A673 (cell line): ENCODE measurements around the gene ONECUT1. TPM values are rescaled to one million over a fixed set of nuclear protein-coding genes. Genes with fewer than 3 reads are reported as not detected.

ENCODE experiments used
- BruUV-seq: library from RNA; stranded (reverse); fragments of 400-500 nt; replicated peaks from 2 replicates; lab custom pipeline; 2021; lab: Mats Ljungman, UMichigan
- CTCF ChIA-PET: fragments of 300-600 bp; sonication (Branson Sonifier 250); formaldehyde crosslinking; loops from one replicate; lab custom pipeline; 2022; ENCODE audit warnings: antibody characterized with exemption; lab: Charles Lee
- POLR2A ChIA-PET: fragments of 300-600 bp; sonication (Branson Sonifier 250); formaldehyde crosslinking; loops from one replicate; lab custom pipeline; 2022; ENCODE audit warnings: antibody characterized with exemption; ENCODE audit not compliant: low non-redundant PET; lab: Charles Lee
- DNase-seq: peaks from one replicate; pipeline ENCODE4 v3.0.0-alpha.2; 2015; ENCODE audit warnings: low spot score
- H3K27ac ChIP-seq: fragments of 200-600 bp; sonication (generic); 2 replicates; pipeline ENCODE4 v1.5.1; 2016; ENCODE audit warnings: mixed run types, low read depth, mild to moderate bottlenecking, mixed read lengths, antibody characterized with exemption, low read length; ENCODE audit not compliant: poor library complexity, severe bottlenecking
- H3K27me3 ChIP-seq: fragments of 200-600 bp; sonication (generic); replicated peaks from 2 replicates; pipeline ENCODE4 v1.6.1; 2017; ENCODE audit warnings: mixed run types, low read depth, mild to moderate bottlenecking, mixed read lengths, antibody characterized with exemption, low read length; ENCODE audit not compliant: insufficient read depth, poor library complexity
- H3K36me3 ChIP-seq: fragments of 200-600 bp; sonication (generic); 2 replicates; pipeline ENCODE4 v1.6.1; 2016; ENCODE audit warnings: mixed run types, mild to moderate bottlenecking, mixed read lengths, antibody characterized with exemption, low read length; ENCODE audit not compliant: insufficient read depth, poor library complexity, severe bottlenecking
- H3K4me1 ChIP-seq: fragments of 200-600 bp; sonication (generic); 2 replicates; pipeline ENCODE4 v1.6.1; 2017; ENCODE audit warnings: mixed run types, mild to moderate bottlenecking, mixed read lengths, antibody characterized with exemption, low read length; ENCODE audit not compliant: insufficient read depth, poor library complexity, severe bottlenecking
- H3K4me3 ChIP-seq: fragments of 200-600 bp; sonication (generic); 2 replicates; pipeline ENCODE4 v1.5.1; 2016; ENCODE audit warnings: low read depth, mixed run types, mild to moderate bottlenecking, mixed read lengths, low read length; ENCODE audit not compliant: poor library complexity, severe bottlenecking
- H3K9me3 ChIP-seq: fragments of 200-600 bp; sonication (generic); 2 replicates; pipeline ENCODE4 v1.6.1; 2016; ENCODE audit warnings: mixed run types, low read depth, mild to moderate bottlenecking, mixed read lengths, antibody characterized with exemption, low read length; ENCODE audit not compliant: poor library complexity, severe bottlenecking
- CTCF ChIP-seq: fragments of 300-800, 200-600 bp; sonication (generic); conservative IDR thresholded peaks from 2 replicates; pipeline ENCODE4 v1.5.1; 2017; ENCODE audit warnings: low read depth, mild to moderate bottlenecking, antibody characterized with exemption, low read length, moderate library complexity, mixed read lengths
- EZH2 ChIP-seq: fragments of 200-600 bp; sonication (generic); IDR thresholded peaks from 2 replicates; pipeline ENCODE4 v1.6.1; 2017; ENCODE audit warnings: borderline replicate concordance, low read depth, mild to moderate bottlenecking, mixed read lengths, antibody characterized with exemption, low read length; ENCODE audit not compliant: poor library complexity, severe bottlenecking
- intact Hi-C: fragments of 100-400 bp; cut with micrococcal nuclease; formaldehyde crosslinking; loops from one replicate; pipeline ENCODE4 v1.10.0; 2022; ENCODE audit not compliant: unreplicated experiment
- total RNA-seq: library from RNA; stranded (reverse); gene quantifications from 2 replicates; pipeline ENCODE4 v1.2.3, GENCODE V29; 2021

Gene ONECUT1
- total RNA-seq, 1 experiment from 2014 or later: not detected

- no peak overlapping the region for H3K4me3 ChIP-seq
- no peaks in the 10 kb centered on the region for H3K9me3 ChIP-seq
- no peak overlapping the region for H3K27ac ChIP-seq
- no peak for TF ChIP-seq CTCF
- DNase-seq: no peak
- H3K27me3 ChIP-seq: no peaks in the 10 kb centered on the region
- H3K4me1 ChIP-seq: no peaks in the 10 kb centered on the region
- intact Hi-C loops: no loop called here
- ChIA-PET CTCF (no interaction called here), POLR2A (no interaction called here)
- no TSS peak for BruUV-seq
- no peaks in the 10 kb centered on the region for H3K36me3 ChIP-seq
Measured at GRCh38 chr15:52714968-52715367, 75.2 kb downstream of the ONECUT1 start.

- no peak overlapping the region for H3K27ac ChIP-seq
- H3K27me3 ChIP-seq: peaks cover 2% of the 10 kb centered on the region
- intact Hi-C loops: no loop called here
- H3K36me3 ChIP-seq: no peaks in the 10 kb centered on the region
- CTCF ChIA-PET: no interaction called here
- no peak overlapping the region for H3K4me3 ChIP-seq
- no peaks in the 10 kb centered on the region for H3K4me1 ChIP-seq
- no peak for DNase-seq
- no peak for TF ChIP-seq CTCF
- TF ChIP-seq EZH2: no peak
- no TSS peak for BruUV-seq
- POLR2A ChIA-PET: no interaction called here
- no peaks in the 10 kb centered on the region for H3K9me3 ChIP-seq
Measured at GRCh38 chr15:52710708-52711389, 79.3 kb downstream of the ONECUT1 start.

GRCh38 chr15:52710050-52710707 lies 80.0 kb downstream of the ONECUT1 start:
- BruUV-seq: no TSS peak
- Histone ChIP-seq H3K27ac (no peak overlapping the region), H3K4me1 (no peaks in the 10 kb centered on the region), H3K9me3 (no peaks in the 10 kb centered on the region), H3K36me3 (no peaks in the 10 kb centered on the region), H3K27me3 (peaks cover 2% of the 10 kb centered on the region), H3K4me3 (no peak overlapping the region)
- intact Hi-C loops: no loop called here
- CTCF ChIA-PET: no interaction called here
- TF ChIP-seq EZH2 (no peak), CTCF (no peak)
- no peak for DNase-seq
- POLR2A ChIA-PET: no interaction called here
